HG03196 (cell line): ENCODE data around the gene SULT1C4.
"Not testable (repeated sequence)": the region's sequence is repeated elsewhere in the genome, so short reads cannot be mapped to it uniquely, and the experiment has no call there.

Experiments used
- ATAC-seq: cut with Tn5 transposase; IDR thresholded peaks from one replicate; pipeline ENCODE4 v1.9.1; 2021; ENCODE audit not compliant: unreplicated experiment

The SULT1C4 gene

GRCh38 chr2:108377815-108378630 is at the start of gene SULT1C4:
Gene SULT1C4, plus strand, starts transcription at chr2:108377954. Its CDS starts 384 bp downstream, at chr2:108378338.
- ATAC-seq: no peak

GRCh38 chr2:108329771-108330170 is 48.0 kb upstream of the SULT1C4 start:
- ATAC-seq: no peak

DNA sequence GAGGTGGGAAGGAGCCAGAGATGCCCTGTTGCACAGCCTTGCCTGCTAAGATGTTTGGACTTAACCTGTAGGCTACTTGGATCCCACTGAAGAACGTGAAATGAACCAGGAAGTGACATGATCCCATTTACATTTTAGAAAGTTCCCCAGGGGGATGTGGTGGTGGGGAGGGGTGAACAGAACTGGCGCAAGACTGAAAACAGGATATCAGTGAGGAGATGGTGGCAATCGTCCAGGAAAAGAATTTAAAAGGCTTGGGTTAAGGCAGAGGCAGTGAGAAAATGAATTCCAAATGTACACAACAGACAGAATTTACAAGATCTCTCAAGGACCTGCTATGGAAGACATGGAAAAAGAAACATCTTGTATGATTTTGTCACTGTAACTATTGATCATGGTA is 46.8 kb upstream of the SULT1C4 start:
- no peak for ATAC-seq

GRCh38 chr2:108345951-108346350 is 31.8 kb upstream of the SULT1C4 start:
- ATAC-seq: no peak

GRCh38 chr2:108346827-108347226 is 30.9 kb upstream of the SULT1C4 start:
- ATAC-seq: no peak

DNA sequence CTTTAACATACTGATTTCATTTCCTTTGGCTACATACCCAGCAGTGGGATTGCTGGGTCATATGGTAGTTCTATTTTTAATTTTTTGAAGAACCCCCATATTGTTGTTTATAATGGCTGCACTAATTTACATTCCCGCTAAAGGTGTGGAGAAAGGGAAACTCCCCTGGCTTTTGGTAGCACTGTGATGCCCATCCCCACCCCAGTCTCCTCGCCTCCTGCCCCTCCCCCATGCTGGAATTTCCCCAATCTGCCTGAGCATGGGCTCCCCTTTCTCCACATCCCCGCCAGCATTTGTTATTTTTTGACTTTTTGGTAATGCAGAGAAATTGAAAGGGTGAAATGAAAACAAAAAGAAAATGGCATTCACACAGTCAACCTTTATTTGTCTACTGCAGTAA is 30.0 kb upstream of the SULT1C4 start:
- ATAC-seq: no peak

GRCh38 chr2:108348816-108349570 is 28.8 kb upstream of the SULT1C4 start:
- ATAC-seq: no peak

DNA sequence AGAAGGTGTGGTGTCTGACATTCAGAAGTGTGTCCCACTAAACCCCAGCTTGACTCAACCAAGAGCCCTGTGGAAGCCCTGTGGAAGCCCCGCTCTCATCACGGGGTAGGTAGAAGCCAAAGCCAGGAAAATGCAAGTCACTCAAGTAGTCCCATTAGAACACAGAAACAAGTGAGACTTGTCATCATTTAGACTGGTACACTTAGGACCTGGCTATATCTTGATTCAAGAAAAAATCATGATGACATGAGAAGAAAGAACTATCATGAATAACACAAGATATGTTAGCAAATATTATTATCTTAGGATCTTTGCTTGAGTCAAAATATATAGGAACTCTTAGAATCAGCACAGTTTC is 28.2 kb upstream of the SULT1C4 start:
- no peak for ATAC-seq

GRCh38 chr2:108351889-108352288 is 25.9 kb upstream of the SULT1C4 start:
- ATAC-seq: no peak

GRCh38 chr2:108354136-108354535 is 23.6 kb upstream of the SULT1C4 start:
- ATAC-seq: no peak

DNA sequence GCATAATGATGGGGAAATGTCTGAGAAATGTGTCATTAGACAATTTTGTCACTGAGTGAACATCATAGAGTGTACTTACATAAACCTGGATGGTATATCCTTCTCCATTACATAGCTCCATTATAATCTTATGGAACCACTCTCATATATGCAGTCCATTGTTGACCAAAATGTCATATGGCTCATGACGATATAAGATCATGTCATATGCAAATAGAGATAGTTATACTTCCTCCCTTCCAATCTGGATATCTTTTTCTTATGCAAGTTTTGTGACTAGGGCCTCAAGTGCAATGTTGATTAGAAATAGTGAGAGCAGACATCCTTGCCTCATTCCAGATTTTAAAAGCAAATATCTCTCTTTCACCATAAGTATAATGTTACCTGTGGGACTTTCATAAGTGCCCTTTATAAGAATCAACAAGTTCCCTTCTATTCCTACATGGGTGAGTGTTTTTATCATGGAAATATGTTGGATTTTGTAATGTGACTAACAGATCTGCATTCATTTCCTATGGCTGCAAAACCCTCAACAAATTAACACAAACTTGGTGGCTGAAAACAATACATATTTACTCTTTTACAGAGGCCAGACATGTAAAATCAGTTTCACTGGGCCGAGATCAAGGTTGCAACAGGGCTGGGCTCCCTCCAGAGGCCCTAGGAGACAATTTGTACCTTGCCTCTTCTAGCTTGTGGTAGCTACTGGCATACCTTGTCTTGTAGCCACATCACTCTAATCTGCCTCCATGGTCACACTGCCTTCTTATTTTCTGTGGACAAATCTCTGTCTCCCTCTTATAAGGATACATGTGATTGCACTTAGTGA is 21.6 kb upstream of the SULT1C4 start:
- no peak for ATAC-seq

- ATAC-seq: not testable (repeated sequence)
Observed at GRCh38 chr2:108359336-108359735, 18.4 kb upstream of the SULT1C4 start.

DNA sequence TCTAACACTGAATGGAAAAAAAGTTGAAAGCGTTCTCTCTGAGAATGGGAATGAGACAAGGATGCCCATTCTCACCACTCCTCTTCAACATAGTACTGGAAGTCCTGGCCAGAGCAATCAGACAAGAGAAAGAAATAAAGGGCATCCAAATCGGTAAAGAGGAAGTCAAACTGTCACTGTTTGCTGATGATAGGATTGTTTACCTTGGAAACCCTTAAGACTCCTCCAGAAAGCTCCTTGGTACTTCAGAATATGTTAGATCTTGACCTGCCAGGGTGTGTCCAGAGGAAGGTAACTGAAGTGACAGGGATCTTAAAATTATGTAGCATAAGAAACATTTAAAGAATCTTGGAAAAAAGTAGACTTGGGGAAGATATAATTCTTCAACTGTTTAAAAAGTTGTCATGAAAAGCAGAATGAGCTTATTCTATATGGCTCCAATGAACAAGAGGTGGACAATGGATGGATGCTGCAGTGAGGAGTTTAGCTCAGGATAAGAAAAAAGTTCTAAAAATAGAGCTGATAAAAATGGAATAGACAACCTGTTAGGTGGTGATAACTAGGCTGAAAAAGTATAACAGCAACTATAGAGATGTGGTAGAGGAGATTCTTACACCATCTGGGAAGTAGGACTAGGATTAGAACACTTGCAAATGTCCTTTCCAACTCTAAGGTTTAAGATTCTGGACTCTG is 16.8 kb upstream of the SULT1C4 start:
- no peak for ATAC-seq

- no peak for ATAC-seq
Observed at GRCh38 chr2:108363024-108363907, 14.5 kb upstream of the SULT1C4 start.

DNA sequence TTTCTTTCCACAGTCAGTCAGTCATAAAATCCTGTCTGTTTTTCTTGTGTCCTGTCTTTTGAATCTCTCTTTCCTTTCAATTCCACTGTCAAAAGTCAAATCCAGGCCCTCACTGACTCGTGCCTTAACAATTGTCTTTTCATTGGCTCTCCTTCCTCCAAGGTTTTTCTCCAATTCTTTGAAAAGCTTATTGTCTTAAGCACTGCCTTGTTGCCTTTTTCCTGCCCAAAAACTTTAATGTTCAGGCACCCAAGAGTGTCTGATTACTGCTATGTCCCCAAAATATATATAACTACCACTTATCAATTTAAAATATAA is 13.9 kb upstream of the SULT1C4 start:
- no peak for ATAC-seq

- ATAC-seq: no peak
Observed at GRCh38 chr2:108364676-108365297, 13.0 kb upstream of the SULT1C4 start.

GRCh38 chr2:108365656-108366055 is 12.1 kb upstream of the SULT1C4 start:
- no peak for ATAC-seq

DNA sequence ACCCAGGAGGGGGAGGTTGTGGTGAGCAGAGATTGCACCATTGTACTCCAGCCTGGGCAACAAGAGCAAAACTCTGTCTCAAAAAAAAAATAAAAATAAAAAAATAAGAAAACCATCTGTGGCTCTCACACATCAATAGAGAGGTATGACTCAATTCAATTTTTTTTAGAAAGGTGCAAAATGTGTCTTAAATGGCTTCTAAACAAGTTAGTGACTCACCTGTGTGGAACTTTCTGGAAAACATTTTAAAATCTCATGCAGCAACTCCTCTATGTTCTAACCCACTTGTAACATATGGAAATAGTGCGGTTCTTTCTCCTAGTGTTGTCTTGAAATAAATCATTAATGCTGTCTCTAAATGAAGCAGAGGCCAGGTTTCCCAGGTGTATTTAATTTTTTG is 10.7 kb upstream of the SULT1C4 start:
- no peak for ATAC-seq

DNA sequence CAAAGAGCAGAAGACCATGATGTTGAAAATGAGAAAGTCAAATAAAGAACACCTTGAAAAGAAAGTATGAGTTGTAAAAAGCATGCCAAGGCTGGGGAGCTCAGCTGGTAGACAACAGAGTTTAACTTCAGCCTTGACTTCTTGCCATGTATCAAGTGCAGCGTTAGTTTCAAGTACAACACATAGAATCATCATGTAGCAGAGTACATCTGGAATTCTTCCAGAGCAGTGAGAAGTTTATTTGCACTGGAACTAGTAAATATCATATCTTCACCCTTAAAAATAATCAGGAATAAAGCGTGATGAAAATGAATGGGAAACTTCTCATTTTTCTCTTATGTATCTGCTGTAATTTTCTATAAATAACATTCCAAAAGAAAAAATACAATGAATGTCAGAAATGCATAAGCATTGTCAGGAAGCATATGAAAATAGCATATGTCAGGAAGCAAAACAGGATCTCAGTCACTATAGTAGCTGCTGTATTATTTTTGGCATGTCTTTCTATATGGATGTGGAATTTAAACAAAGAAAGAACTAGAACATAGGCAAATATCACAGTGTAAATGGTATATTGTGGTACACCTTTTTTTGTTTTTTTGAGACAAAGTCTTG is 10.1 kb upstream of the SULT1C4 start:
- ATAC-seq: no peak
